GM12878 (cell line): ENCODE measurements around the gene CFAP141. TPM values are rescaled to one million over a fixed set of nuclear protein-coding genes. Genes with fewer than 3 reads are reported as not detected.

ENCODE experiments used
- FOXK2 ChIP-seq: fragments of 450-650 bp; IDR thresholded peaks from 2 replicates; pipeline ENCODE4 v1.6.1; 2017; ENCODE audit warnings: mild to moderate bottlenecking, moderate library complexity
- STAT1 ChIP-seq: fragments of 450-650 bp; conservative IDR thresholded peaks from 2 replicates; pipeline ENCODE4 v1.6.1; 2014; ENCODE audit warnings: antibody characterized with exemption, mild to moderate bottlenecking
- TCF12 ChIP-seq: IDR thresholded peaks from 2 replicates; pipeline ENCODE4 v1.6.1; 2011; ENCODE audit warnings: low read depth, mild to moderate bottlenecking, low read length
- ZNF622 ChIP-seq: fragments of 450-650 bp; IDR thresholded peaks from 2 replicates; pipeline ENCODE4 v1.6.1; 2017; ENCODE audit warnings: mild to moderate bottlenecking, inconsistent platforms
- ZSCAN29 ChIP-seq: fragments of 450-650 bp; IDR thresholded peaks from 2 replicates; pipeline ENCODE4 v1.6.1; 2017; ENCODE audit warnings: mild to moderate bottlenecking, moderate library complexity
- polyA plus RNA-seq, 11 experiments: library from polyadenylated mRNA; depleted of rRNA in 4 of 11; unstranded in 6 of 11; stranded (reverse) in 5 of 11; fragments of >200 nt; fragmentation: Nextera tagmentation in 4 of 11; fragmentation: Illumina TruSeq in 1 of 11; extraction: Ambion mirVana in 4 of 11; extraction: Trizol in 1 of 11; gene quantifications; 1 replicate in 1 of 11; 2 replicates in 10 of 11; pipeline versions ENCODE4 v1.2.1 to v1.2.3, GENCODE V29; 2011 to 2016; ENCODE audit warnings: inconsistent platforms in 2 of 11, missing spikeins in 2 of 11, low read depth in 1 of 11
- total RNA-seq, 4 experiments: library from RNA; depleted of rRNA in 3 of 4; stranded (reverse); fragments of >200 nt in 3 of 4; fragmentation: Illumina TruSeq in 1 of 4; extraction: Trizol in 1 of 4; gene quantifications; 2 replicates each; pipeline versions ENCODE4 v1.2.1 to v1.2.3, GENCODE V29; 2013 to 2021
- TF ChIP-seq, protein P1 (sequence below): fragments of 450-650 bp; IDR thresholded peaks from 2 replicates; pipeline ENCODE4 v1.6.1; 2018; ENCODE audit warnings: borderline replicate concordance, mild to moderate bottlenecking; ENCODE audit not compliant: partially characterized antibody
- TF ChIP-seq, protein P2 (sequence below): fragments of 150-350 bp; IDR thresholded peaks from 2 replicates; pipeline ENCODE4 v1.6.1; 2016; ENCODE audit warnings: low read depth, low read length

The CFAP141 gene
- total and polyA plus RNA-seq, 10 of the 15 experiments (the other 5 are each of a cell fraction or from before 2014, with no cell fraction given) = not detected

DNA sequence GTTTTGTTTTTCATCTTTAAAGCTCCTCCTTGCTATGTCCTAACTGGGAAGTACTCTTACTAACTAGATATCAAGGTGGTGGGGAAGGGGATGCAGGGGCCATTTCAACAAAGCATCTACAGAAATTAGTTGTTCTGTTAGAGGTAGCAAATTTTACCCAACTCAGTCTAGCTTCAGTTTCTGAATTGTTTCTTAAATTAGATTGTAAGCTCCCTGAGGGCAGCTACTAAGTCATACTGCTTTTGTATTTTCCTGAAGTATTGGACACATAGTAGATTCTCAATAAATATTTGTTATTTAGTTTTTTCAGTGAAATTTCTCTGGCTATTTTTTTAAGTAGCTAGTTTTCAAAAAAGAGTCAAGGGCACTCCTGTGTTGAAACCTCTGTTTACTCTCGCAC lies 16.4 kb upstream of the CFAP141 start (continued):
- TF ChIP-seq, protein P1, sequence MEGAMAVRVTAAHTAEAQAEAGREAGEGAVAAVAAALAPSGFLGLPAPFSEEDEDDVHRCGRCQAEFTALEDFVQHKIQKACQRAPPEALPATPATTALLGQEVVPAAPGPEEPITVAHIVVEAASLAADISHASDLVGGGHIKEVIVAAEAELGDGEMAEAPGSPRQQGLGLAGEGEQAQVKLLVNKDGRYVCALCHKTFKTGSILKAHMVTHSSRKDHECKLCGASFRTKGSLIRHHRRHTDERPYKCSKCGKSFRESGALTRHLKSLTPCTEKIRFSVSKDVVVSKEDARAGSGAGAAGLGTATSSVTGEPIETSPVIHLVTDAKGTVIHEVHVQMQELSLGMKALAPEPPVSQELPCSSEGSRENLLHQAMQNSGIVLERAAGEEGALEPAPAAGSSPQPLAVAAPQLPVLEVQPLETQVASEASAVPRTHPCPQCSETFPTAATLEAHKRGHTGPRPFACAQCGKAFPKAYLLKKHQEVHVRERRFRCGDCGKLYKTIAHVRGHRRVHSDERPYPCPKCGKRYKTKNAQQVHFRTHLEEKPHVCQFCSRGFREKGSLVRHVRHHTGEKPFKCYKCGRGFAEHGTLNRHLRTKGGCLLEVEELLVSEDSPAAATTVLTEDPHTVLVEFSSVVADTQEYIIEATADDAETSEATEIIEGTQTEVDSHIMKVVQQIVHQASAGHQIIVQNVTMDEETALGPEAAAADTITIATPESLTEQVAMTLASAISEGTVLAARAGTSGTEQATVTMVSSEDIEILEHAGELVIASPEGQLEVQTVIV = no peak
- no peak for TF ChIP-seq FOXK2
- no peak for TF ChIP-seq TCF12
- TF ChIP-seq STAT1 = no peak
- no peak for TF ChIP-seq ZSCAN29
- TF ChIP-seq, protein P2, sequence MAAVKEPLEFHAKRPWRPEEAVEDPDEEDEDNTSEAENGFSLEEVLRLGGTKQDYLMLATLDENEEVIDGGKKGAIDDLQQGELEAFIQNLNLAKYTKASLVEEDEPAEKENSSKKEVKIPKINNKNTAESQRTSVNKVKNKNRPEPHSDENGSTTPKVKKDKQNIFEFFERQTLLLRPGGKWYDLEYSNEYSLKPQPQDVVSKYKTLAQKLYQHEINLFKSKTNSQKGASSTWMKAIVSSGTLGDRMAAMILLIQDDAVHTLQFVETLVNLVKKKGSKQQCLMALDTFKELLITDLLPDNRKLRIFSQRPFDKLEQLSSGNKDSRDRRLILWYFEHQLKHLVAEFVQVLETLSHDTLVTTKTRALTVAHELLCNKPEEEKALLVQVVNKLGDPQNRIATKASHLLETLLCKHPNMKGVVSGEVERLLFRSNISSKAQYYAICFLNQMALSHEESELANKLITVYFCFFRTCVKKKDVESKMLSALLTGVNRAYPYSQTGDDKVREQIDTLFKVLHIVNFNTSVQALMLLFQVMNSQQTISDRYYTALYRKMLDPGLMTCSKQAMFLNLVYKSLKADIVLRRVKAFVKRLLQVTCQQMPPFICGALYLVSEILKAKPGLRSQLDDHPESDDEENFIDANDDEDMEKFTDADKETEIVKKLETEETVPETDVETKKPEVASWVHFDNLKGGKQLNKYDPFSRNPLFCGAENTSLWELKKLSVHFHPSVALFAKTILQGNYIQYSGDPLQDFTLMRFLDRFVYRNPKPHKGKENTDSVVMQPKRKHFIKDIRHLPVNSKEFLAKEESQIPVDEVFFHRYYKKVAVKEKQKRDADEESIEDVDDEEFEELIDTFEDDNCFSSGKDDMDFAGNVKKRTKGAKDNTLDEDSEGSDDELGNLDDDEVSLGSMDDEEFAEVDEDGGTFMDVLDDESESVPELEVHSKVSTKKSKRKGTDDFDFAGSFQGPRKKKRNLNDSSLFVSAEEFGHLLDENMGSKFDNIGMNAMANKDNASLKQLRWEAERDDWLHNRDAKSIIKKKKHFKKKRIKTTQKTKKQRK = no peak
- no peak for TF ChIP-seq ZNF622
- TF ChIP-seq, all 136 proteins: peak for 0
